RWPE1 (cell line): ENCODE data around the gene LMOD2.
"Not testable (repeated sequence)": the region's sequence is repeated elsewhere in the genome, so short reads cannot be mapped to it uniquely, and the experiment has no call there.

Experiments
- CTCF ChIA-PET: fragments of 350-600 bp; sonication (Branson Sonifier 250); formaldehyde crosslinking; extraction: SDS; loops from one replicate; lab custom pipeline; 2021; lab: Yijun Ruan, JAX
- POLR2A ChIA-PET: fragments of 400-600 bp; formaldehyde crosslinking; extraction: SDS; loops from one replicate; lab custom pipeline; 2020; ENCODE audit warnings: antibody characterized with exemption; ENCODE audit not compliant: low non-redundant PET; lab: Yijun Ruan, JAX
- DNase-seq: peaks from one replicate; pipeline ENCODE4 v3.0.0; 2012; ENCODE audit warnings: low spot score
- H3K27ac ChIP-seq: fragments of 450-650 bp; 2 replicates; pipeline ENCODE4 v1.5.1; 2017
- CTCF ChIP-seq: fragments of 450-650 bp; conservative IDR thresholded peaks from 2 replicates; pipeline ENCODE4 v1.5.1; 2017; ENCODE audit warnings: low read depth, mild to moderate bottlenecking

Gene LMOD2

GRCh38 chr7:123628829-123629228 lies 26.8 kb upstream of the LMOD2 start:
- DNase-seq = no peak
- H3K27ac ChIP-seq = no peak overlapping the region
- ChIA-PET CTCF (no interaction called here), POLR2A (no interaction called here)
- TF ChIP-seq CTCF = no peak

DNA sequence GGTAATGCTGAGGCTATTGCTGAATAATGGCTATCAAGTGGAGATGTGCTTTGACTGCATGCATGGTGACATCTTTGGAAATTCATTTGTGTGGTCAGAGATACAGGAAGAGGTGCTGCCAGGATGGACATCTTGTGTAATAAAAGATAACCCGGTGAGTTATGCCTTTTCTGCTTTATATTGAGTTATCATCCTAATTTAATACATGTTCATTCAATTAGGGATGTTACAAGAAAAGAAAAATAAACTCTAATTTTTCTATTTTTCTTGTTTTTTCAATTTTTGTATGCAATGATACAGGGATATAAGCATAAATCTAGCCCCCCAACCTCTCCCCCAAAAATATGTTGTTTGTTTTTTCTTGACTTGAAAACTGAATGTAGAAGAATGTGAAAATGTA lies 26.4 kb upstream of the LMOD2 start:
- ChIA-PET CTCF (no interaction called here), POLR2A (no interaction called here)
- TF ChIP-seq CTCF = no peak
- DNase-seq = no peak
- H3K27ac ChIP-seq = no peak overlapping the region

GRCh38 chr7:123632808-123633207 lies 22.9 kb upstream of the LMOD2 start:
- no peak for TF ChIP-seq CTCF
- ChIA-PET CTCF (no interaction called here), POLR2A (no interaction called here)
- no peak for DNase-seq
- H3K27ac ChIP-seq = no peak overlapping the region

DNA sequence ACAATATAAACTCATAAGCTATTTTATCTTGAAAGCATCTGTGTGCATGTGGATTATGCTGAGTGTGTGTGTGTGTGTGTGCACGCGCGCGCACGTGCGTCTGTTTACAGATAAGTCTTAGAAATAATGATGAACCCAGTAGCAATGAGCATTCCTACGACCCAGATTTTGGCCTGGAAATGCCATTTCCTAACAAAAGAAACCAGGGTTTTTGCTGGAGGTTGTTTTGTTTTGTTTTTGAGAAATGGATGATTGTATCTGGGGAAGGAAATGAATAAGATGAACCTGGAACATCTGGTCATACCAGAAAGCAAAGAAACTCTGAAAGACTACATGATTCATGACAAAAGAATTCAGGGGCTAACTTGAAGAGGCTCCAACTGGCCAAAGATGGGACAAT lies 22.1 kb upstream of the LMOD2 start:
- POLR2A ChIA-PET = no interaction called here
- no peak for TF ChIP-seq CTCF
- no peak overlapping the region for H3K27ac ChIP-seq
- peak; percentile 46 for DNase-seq
- CTCF ChIA-PET = no interaction called here

DNA sequence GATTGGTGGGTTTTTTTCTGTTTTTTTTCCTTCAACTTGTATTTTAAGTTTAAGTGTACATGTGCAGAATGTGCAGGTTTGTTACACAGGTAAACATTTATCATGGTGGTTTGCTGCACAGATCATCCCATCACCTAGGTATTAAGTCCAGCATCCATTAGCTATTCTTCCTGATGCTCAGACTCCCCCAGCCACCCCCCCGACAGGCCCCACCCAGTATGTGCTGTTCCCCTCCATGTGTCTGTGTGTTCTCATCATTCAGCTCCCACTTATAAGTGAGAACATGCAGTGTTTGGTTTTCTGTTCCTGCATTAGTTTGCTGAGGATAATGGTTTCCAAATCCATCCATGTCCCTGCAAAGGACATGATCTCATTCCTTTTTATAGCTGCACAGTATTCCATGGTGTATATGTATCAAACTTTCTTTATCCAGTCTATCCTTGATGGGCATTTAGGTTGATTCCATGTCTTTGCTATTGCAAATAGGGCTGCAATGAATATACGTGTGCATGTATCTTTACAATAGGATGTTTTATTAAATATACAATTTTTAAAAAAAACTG lies 21.6 kb upstream of the LMOD2 start:
- POLR2A ChIA-PET, H3K27ac ChIP-seq, DNase-seq, CTCF ChIA-PET: not testable (repeated sequence)

DNA sequence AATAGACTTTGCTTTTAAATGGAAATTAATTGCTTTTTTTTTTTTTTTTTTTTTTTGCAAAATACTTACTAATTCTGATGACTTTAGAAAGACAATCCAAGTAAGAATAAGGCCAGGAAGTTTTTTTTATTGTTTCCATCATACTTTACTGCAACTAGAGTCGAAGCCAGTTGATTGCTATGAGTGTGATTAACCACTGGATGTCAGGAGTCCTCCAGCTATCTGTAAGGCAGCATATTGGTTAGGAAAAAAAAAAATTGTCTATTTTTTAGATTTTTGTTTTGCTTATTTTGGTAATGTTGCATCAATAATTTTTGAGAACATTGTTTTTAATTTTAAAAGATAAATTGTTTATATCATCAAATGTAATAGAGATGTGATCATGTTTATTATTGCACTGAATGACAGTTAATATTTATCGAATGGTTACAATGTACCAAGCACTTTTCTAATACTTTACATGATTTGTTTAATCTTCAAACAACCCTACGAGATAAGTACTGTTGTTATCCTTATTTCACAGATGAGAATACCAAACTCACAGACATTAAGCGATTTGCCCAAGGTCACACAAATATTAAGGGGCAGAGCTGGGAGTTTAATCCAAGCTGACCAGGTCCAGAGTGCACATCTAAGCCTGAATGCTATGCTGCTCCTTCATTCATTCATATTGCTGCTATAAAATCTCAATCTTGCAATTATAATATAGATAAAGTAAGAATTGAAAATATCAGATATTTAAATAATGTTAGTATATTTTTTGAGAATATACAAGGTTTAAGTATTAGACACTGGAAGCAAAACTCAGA lies 19.9 kb upstream of the LMOD2 start:
- TF ChIP-seq CTCF = peak; percentile 84
- H3K27ac ChIP-seq = no peak overlapping the region
- CTCF ChIA-PET = interaction anchor here (0.5 to 2.0 kb wide), 15 partner anchors 8 to 445 kb away, joined by 3 to 8 read pairs (median 3); no protein-coding TSS in a partner anchor
- POLR2A ChIA-PET = no interaction called here
- DNase-seq = peak; percentile 41

GRCh38 chr7:123637203-123637602 lies 18.5 kb upstream of the LMOD2 start:
- ChIA-PET POLR2A (no interaction called here), CTCF (interaction anchor here (0.5 to 2.0 kb wide), 3 partner anchors 57 to 235 kb away, joined by 3 to 8 read pairs (median 4); no protein-coding TSS in a partner anchor)
- TF ChIP-seq CTCF = no peak
- no peak for DNase-seq
- H3K27ac ChIP-seq = no peak overlapping the region
